GM18511 (cell line): ENCODE measurements around the gene TSPEAR.
"Not testable (repeated sequence)": the region's sequence is repeated elsewhere in the genome, so short reads cannot be mapped to it uniquely, and the experiment has no call there.

ENCODE experiments used
- ATAC-seq: cut with Tn5 transposase; IDR thresholded peaks from one replicate; pipeline ENCODE4 v1.9.1; 2021; ENCODE audit warnings: mild to moderate bottlenecking, moderate library complexity; ENCODE audit not compliant: unreplicated experiment

The TSPEAR gene

DNA sequence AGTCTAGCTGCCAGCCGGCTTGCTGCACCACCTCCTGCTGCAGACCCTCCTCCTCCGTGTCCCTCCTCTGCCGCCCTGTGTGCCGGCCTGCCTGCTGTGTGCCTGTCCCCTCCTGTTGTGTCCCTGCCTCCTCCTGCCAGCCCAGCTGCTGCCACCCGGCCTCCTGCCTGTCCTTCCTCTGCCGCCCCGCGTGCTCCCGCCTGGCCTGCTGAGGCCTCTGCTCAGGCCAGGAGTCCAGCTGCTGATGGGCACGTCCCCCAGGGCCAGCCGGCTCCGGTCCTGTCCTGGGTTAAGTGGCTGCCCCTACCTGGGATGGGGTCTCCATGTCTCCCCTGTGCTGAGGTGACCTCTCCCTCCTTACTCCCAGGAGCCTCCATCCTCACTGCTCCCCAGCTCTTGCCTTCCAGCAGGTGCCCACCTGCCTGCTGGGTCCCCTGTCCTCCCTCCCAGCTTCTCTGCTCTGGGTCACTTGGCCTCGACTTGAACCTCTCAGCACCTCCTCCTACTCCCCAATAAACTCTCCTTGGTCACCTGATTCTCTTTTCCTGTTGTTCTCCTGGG, 98.6 kb downstream of the TSPEAR start:
- no peak for ATAC-seq

GRCh38 chr21:44612029-44612486, 99.3 kb downstream of the TSPEAR start, which contains the start of gene KRTAP10-8:
KRTAP10-8 (plus strand) TSS chr21:44612079; CDS start chr21:44612101, 22 bp downstream.
- no peak for ATAC-seq

- ATAC-seq, result no peak
These were observed 99.8 kb downstream of the TSPEAR start for GRCh38 chr21:44611551-44611950.

GRCh38 chr21:44610157-44610843, 101.1 kb downstream of the TSPEAR start:
- not testable (repeated sequence) for ATAC-seq

DNA sequence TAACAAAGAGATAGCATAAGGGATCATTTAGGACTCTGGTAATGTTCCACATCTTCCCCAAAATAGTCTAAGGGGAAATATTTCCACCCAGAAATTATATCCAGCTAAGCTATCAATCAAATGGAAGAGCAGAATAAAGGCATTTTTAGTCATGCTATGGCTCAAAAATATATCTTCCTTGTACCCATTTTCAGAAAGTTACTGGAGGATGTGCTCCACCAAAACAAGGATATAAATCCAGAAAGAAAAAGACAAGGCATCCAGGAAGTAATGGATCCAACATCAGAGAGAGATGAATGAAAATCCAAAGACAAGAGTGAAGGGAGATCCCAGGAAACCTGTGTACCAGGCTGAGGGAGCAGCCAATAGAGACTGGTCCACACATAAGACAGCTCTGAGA, 102.2 kb downstream of the TSPEAR start:
- ATAC-seq, result no peak

- no peak for ATAC-seq
These were observed 104.9 kb downstream of the TSPEAR start for GRCh38 chr21:44606495-44606894.

GRCh38 chr21:44603911-44604310, 107.5 kb downstream of the TSPEAR start:
- ATAC-seq, result no peak

- no peak for ATAC-seq
These were observed 108.1 kb downstream of the TSPEAR start for GRCh38 chr21:44603109-44603875.

DNA sequence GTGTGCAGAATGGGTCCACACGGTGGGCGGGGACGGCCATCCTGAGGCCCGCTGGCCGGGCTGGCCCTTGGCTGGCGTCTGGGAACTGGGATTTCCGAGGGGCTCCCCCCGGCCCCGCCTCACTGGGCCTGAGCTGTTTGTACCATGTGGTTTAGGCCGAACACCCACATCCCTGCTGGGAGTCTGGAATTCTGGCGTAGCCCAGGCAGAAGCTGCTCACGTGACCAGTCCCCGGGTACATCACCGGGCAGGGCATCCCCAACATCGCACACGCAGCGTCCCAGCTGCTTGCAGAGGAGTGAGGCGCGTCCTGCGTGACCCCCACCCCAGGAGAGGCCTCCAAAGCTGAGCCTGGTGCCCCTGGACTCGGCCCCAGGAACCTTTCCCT, 108.9 kb downstream of the TSPEAR start:
- ATAC-seq, result no peak

- ATAC-seq, result no peak
These were observed 109.5 kb downstream of the TSPEAR start for GRCh38 chr21:44601596-44602462.

GRCh38 chr21:44601091-44601490, 110.3 kb downstream of the TSPEAR start:
- not testable (repeated sequence) for ATAC-seq

DNA sequence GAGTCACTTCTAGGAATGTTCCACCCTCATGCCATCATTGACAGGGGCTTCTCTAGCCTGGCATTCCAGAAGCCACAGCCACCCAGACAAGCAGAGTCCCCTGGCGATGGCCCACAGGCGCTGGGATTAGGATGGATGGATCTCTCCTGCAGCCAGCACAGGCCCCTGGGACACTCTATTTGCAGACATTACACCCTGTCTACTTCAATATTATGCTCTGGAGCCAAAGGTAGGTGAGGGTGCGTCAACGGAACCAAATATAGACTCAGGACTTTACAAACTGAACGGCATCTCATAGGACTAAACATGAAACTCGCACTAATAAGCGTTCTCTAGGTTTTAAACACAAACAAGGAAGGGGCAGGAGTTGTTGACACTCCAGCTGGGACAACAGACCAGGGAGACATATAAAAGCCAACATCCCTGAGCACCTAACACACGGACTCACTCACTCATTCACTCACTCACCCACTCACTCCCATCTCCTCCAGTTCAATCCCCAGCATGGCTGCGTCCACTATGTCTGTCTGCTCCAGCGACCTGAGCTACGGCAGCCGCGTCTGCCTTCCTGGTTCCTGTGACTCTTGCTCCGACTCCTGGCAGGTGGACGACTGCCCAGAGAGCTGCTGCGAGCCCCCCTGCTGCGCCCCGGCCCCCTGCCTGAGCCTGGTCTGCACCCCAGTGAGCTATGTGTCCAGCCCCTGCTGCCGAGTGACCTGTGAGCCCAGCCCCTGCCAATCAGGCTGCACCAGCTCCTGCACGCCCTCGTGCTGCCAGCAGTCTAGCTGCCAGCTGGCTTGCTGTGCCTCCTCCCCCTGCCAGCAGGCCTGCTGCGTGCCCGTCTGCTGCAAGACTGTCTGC, 111.0 kb downstream of the TSPEAR start, which contains the start of gene KRTAP10-7:
Gene KRTAP10-7, plus strand, starts transcription at position 480 of the 861 bp plus-strand sequence. Its CDS starts 25 bp downstream, at position 505.
- not testable (repeated sequence) for ATAC-seq

- no peak for ATAC-seq
These were observed 111.9 kb downstream of the TSPEAR start for GRCh38 chr21:44599264-44600029.

DNA sequence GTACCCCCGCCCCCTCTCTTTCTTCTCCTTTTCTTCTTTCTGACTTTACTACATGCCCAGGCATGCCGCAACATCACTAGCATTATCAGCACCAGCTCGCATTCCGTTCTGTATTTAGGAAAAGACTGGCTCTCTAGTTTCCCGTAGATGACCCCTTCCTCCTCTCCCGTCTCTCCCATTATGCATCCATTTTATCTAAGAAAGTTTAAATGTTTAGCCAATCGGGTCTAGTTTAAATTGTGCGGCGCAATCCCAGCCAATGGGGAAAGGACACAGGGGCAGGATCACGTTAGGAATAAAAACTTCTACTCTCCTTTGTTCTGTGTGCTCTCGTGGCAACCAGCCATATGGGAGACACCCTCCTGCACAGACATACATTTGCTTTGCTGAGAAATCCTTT, 113.3 kb downstream of the TSPEAR start:
- ATAC-seq, result no peak

GRCh38 chr21:44596068-44596725, 115.2 kb downstream of the TSPEAR start:
- no peak for ATAC-seq

- no peak for ATAC-seq
These were observed 115.8 kb downstream of the TSPEAR start for GRCh38 chr21:44595524-44595923.

GRCh38 chr21:44594406-44594916, 116.9 kb downstream of the TSPEAR start:
- no peak for ATAC-seq
